GM23248 (cell line): ENCODE measurements around the gene RNF10.

Experiments used
- EZH2 ChIP-seq: fragments of 200-600 bp; sonication (generic); IDR thresholded peaks from 2 replicates; pipeline ENCODE4 v1.6.1; 2018; ENCODE audit warnings: antibody characterized with exemption, mild to moderate bottlenecking; ENCODE audit not compliant: insufficient read depth, poor library complexity, severe bottlenecking
- EZH2phosphoT487 ChIP-seq: fragments of 200-600 bp; sonication (generic); IDR thresholded peaks from 2 replicates; pipeline ENCODE4 v1.6.1; 2018; ENCODE audit warnings: antibody characterized with exemption, moderate library complexity, mild to moderate bottlenecking, low read depth; ENCODE audit not compliant: insufficient read depth

DNA sequence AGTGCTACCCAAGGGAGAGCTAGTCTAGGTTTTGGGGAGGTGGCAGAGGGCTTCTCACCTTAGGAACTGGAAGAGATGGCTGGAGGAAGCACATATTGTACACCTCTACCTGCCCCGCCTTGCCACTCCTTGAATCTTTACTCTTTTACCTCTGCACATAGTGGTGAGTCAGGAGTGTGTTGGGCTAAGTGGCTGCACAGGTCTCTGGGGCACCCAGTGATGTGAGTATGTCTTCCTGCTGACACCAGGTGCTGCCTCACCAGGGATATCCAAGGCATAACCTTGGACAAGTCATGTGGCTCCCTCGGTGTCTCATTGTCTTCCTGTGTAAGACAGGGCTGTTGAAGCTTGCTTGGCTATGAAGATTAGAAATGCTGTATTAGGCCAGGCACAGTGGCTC is 86.5 kb downstream of the RNF10 start:
- TF ChIP-seq EZH2phosphoT487 (no peak), EZH2 (no peak)
